Endometrial microvascular endothelial cells (primary cell): Measurements from ENCODE around the gene MACROD2. TPM values are rescaled to one million over a fixed set of nuclear protein-coding genes. Genes with fewer than 3 reads are reported as not detected.

Experiments
- in situ Hi-C: cut with HindIII; loops from 2 replicates; pipeline ENCODE4 v1.10.0; 2017; ENCODE audit warnings: low sequenced_read_pairs, low pct_unique_long_range_greater_than_20kb; ENCODE audit errors: inconsistent ontology term
- total RNA-seq: library from RNA; depleted of rRNA; stranded (reverse); fragments of >200 nt; gene quantifications from one replicate; pipeline ENCODE4 v1.2.3, GENCODE V29; 2015; ENCODE audit errors: inconsistent ontology term

The MACROD2 gene
- total RNA-seq, 1 donor from 2014 or later = not detected

DNA sequence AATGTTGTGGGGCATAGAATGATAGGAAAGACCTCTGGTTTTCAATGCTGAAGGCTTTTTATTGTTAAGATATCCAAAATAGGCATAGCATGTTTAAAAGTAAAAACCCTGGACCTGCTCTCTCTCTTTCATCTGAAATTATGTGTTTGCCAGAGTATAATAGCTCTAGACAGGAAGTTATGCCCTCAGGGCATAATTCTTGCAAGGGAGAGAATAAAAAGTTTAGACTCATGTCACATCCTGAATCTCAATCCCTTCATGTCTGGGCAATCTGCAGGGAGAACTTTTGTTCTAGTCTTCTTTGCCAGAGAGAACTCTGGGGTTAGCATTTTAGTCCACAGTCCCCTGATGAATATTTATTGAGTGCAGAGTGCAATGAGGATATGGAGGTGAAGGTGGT is 639.3 kb downstream of the MACROD2 start:
- in situ Hi-C loops = no loop called here

DNA sequence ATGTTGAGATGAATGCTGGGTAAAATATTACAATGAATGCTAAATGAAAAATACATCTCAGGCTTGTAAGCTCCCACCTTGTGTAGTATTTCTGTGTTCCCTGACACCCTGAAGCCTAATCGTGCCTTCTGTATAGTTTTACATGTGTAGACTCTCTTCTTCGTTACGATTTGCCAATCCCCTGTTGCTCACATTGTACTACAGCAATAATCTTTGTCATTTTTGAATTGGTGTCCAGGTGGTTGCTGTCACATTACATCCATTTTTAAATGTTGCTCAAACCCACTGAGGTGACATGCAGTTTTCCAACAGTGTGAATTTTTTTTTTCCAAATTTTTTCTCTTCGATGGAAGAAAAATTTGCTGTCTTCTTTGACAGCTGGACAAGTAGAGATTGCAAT is 642.1 kb downstream of the MACROD2 start:
- in situ Hi-C loops = no loop called here

DNA sequence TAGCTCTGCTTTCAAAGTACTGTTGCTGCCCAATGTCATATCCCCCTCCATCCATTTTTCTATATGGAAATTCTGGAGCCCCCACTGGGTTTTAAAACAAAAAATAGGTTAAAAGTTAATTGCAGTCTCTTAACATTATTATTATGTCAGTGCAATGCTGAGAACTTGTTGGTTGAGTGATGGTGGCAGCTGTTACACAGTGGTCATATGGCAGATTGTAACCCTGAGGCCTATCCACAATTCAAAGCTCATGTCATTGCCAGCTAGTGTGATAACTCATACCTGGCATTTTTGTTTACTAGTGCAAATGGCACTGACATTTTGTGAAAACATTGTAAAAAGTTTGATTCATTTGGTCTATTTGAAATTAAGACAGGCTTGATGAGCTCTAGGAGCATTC is 647.8 kb downstream of the MACROD2 start:
- in situ Hi-C loops = no loop called here

DNA sequence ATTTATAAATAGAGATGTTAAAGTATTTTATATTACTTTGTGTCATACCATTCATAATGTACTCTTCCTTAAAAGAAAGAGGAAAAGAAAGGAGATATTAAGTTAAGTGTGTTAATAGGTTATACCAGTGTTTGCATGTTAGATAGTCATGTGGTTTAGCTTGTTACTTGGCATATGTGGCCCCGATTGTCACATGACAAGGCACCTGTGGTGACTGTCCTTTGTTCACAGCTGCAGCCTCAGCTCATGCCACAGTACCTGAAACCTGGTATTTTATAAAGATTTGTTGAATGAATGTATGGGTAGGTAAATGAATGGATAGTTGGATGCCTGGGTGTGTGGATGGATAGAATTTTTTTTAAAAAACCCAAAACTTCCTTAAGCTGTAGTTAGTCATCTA is 648.2 kb downstream of the MACROD2 start:
- in situ Hi-C loops = no loop called here

DNA sequence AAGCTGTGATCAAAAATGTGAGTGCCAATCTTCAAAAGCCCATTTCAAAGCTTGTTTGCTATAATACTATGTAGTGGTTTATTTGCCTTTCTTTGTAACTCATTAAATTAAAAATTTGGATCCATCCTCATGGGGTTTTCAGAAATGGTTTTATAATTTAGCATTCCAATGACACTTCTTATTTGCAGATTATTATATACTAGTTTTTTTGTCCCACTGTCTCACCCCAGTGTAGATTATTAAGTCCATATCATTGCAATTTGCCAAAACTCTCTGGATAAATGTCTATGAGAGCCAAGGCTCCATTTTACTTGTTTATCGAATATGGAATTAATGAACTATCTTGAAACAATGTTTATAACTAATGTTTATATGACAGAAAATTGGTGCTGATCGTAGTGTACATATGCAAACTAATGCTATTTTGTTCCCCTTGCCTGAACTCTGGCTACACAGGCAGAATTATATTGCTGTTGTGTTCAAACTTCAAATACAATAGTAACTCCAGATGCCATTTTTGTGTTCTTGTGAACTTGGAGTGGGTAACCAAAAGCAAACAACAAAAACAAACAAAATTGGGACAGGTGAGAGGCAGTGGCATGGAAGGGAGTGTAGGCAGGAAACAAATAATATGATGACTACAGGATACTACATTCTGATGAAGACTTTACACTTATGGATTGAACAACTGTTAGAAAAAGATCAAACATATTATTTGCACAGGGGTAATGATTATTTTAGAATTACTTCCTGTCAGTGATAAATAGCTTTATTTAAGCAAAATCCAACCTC is 649.2 kb downstream of the MACROD2 start:
- in situ Hi-C loops = no loop called here

DNA sequence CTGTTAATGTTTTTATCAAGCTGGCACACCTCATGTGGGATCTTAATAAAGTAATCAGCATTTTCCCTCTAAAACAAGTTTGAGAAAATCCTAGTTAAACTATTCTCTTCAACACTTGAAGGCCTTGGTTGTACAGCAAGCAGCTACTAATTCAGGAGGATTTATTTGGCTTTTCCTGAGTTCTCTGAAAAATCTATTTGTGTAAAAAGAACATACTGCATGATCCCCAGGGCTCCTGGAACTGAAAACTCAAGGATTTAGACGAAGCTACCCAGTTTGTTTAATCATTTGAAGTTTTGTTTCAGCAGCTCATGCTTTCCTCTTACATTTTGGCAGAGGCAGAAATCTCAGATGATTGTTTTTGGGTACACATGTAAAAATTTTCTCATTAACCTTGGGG is 651.7 kb downstream of the MACROD2 start:
- in situ Hi-C loops = no loop called here

DNA sequence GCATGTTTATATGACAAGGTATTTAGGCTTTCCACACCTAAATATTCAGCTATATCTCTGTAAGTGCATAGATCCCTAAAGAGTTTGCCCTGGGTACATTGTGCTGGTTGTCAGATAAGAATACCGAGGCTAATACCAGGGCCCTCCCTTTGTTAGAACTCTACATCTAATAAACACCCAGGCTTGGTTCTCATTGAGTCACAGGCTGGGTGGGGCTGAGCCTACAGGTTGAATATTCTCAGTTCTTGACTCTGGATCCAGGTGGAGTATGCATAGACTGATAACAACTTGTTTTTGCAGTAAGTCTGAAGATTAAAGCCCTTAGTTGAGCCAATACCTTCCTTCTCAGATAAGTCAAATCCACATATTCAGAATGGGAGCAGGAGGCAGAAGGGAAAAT is 654.3 kb downstream of the MACROD2 start:
- in situ Hi-C loops = no loop called here

DNA sequence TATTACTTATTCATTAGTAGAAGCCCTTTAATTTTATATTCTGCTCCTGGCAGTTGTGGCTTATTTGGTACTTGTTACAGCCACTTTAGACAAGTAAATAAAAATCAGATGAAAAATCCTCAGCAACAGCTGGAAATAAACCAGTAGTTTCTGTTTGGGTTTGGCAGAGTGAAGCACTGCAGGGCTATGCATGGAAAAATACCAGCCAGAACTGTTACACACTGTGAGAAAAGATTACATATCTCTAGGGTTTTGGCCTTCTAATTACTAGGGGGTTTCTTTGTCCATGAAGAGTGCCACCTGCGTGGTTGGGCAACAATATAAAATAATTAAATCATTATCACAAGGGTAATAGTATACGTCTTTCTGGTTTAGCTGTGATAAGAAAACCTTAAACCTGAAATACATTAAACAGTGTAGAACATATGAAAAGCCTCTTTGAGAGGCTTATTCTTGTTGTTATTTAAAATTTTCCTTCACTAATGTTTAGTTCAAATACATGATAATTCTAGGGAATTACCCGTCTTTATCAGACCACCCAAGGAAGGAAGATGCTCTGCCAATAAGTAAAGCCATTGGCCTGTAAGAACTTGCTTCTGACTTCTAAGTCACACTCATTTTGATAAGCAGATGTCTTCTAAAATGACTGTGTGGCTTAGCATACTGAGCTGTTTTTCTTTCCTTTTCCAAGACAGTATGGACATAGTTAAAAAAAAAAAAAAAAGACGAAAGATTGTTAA is 662.1 kb downstream of the MACROD2 start:
- in situ Hi-C loops = no loop called here

DNA sequence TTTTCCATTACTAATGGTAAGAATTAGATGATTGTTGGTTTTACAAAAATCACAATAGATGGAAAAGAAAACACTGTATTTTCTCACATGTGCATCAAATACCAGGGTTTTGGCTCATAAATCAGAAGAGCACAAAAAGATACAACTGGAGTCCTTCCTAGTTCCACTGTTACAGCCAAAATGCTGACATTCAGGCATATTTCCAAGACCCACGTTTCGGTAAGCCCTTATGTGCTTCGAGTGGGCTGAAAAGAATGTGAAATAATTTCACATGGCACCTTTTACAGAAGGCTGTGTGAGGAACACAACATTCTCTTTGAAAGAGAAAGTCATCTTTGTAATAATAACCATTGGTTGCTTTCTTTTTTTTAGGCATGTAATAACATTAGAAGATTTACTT is 668.8 kb downstream of the MACROD2 start:
- in situ Hi-C loops = no loop called here

DNA sequence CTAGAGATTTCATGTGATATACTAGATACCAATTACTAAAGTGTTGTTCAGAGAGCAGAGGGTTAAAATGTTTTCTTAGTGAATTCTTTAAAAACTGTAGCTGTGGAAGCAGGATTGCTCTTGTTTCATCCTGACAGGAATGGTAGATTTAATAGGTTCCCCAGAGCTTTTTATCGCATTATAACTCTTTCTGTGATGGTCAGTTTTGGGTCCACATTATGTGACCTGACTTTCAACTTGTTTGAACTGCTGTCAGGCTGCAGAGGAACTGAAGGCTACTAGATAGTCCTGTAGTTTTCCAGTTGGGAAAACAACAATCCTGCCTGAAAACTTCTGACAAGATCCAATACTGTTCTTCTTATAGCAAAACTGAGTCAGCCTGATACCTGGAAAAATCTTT is 671.4 kb downstream of the MACROD2 start:
- in situ Hi-C loops = no loop called here

DNA sequence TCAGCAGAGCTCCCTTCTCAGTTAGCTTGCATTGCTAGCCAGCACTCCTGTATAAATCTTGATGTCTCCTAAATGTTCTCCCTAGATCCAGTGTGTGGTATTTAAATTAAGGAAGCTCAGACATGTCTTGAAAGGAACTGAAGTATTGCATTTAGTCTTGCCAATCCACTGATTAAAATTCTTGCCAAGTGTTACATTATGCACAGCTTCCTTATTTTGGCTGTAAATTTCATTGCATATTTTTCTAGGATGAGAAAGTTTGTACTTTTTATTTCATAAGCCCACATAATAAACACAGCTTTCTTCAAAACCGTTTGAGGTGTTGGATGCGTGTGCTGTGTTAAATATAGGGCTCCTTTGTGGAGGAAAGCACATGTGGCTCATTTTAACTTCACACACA is 671.9 kb downstream of the MACROD2 start:
- in situ Hi-C loops = no loop called here

DNA sequence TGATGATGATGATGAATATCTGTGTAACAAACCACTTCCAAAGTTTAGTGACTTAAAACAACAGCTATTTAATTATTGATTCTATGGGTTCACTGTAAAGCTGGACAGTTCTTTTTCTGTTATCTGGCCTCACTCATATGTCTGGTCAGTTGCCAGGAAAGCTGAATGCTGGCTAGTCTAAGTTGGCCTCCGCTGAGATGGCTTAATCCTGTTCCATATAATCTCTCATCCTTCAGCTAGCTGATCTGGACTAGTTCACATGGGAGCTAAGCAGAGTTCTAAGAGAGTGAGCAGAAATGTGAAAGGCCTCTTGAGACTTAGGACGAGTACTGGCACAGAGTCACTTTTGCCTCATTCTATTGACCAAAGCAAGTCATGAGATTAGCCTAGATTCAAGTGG is 676.8 kb downstream of the MACROD2 start:
- in situ Hi-C loops = no loop called here

DNA sequence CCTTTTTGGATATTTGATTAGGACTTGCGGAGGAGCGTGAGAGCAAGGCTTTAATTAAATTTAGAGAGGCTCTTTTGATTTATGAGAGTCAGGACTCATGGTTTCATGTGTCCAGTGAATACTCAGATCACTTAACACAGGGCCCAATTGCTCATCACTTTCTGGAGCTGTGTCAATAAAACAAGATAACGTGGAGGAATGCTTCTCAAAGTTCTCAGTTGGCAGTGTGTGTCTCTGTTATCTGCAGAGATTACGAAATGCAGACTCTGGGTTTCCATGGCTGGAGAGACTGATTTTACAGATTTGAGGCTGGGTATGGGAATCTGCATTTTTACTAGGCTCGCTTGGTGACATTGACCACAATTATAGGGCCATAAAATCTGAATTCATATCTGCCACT is 677.8 kb downstream of the MACROD2 start:
- in situ Hi-C loops = no loop called here

DNA sequence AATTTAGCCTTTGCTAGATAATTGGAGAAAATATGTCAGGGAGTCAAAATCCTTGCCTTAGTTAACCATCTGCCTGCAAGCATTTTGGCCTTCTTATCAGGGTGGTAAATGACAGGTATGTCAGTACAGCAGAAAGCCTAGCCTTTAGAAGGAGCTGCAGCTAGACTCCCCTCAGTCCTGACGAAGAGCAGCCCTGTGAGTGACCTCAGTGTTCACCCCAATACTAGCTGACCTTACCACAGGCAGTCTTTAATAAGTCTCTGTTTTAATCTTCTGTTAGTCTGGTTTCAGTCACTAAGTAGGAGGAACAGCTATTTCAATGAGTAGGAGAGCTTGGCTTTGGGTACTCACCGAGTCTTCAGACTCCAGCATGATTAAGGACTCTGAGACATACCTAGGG is 682.1 kb downstream of the MACROD2 start:
- in situ Hi-C loops = no loop called here

DNA sequence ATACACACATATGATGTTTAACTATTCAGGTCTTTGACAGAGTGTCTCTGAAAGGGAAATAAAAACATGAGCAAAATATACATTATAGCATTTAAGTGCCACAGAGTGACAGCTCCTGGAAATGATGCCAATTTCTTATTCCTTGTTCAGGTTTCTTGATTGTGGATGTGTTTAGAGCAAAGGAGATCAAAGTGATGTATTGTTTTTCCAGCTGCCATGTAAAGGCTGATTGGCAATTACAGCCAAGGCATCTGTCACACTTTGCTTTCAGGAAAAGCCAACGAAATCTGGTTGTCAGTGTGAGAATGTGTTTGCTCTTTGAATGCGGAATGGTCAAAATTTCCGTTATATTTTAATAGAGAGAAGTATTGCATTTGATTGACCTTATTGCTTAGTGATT is 689.9 kb downstream of the MACROD2 start:
- in situ Hi-C loops = no loop called here

DNA sequence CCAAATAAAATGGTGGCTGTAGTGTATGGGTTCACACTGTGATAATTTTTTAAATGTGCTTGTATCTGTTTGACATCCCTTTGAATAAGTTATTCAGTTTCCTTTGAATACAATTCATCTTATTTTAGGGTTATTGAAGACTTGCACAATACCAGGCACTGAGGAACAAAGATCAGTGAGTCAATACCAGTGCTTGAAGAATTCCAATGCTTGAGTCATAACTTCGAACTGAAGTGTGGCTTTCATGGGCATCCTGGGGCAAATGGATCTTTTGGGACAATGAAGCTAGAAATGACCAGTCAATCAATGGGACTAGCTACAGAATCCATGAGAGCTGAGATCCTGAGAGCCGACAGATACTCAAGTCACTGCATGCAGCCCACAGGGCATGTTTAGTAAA is 692.0 kb downstream of the MACROD2 start:
- in situ Hi-C loops = no loop called here

DNA sequence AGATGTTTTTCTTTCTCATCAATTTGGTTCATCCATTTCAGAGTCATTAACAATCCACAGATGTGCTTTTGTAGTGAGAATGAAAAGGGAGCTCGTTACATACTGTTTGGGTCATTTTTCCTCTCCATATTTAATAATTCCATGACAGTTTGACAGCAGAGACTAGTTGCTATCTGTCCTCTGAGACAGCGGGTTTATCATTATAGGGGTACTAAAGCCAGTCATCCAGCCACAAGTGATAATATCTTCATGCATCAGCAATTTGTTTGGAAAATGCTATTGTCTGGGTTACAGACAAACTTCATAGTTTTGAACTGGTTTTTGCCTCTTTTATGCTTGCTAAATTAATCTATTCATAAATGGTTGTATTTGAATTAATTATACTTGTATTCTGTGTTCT is 692.7 kb downstream of the MACROD2 start:
- in situ Hi-C loops = no loop called here

DNA sequence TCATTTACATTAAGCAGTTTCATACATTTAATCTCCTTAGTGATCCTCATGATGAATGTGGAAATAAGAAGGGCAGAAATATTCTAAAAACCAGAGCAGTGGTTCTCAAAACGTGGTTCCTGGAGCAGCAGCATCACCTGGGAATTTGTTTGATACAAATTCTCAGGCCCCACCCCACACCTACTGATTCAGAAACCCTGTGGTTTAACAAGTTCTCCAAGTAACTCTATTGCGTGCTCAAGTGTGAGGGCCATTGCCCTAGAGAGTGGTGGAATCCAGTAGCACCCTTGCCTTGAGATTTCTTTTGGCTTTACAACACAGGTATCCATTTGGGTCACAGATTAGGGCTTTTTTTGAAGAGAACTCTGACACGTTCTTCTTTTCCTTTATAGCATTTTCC is 696.7 kb downstream of the MACROD2 start:
- in situ Hi-C loops = no loop called here

DNA sequence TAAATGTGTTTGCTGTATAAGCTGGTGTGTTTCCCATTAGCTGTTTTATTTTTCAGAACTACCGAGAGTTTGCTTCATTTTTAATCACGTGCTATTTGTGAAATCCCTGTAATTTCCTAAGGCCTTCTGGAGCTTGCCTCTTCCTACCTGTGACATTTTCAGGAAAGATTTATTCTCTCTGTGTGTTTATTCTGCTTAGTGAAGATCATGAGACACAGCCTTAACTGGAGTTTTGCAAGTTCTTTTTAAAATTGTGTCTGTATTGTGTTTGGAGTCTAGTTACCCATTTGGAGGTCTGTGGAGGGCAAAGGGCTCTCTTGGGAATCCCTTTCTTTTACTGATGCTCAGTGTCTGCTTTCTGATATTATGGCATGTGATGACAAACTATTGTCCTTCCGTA is 701.2 kb downstream of the MACROD2 start:
- in situ Hi-C loops = no loop called here

DNA sequence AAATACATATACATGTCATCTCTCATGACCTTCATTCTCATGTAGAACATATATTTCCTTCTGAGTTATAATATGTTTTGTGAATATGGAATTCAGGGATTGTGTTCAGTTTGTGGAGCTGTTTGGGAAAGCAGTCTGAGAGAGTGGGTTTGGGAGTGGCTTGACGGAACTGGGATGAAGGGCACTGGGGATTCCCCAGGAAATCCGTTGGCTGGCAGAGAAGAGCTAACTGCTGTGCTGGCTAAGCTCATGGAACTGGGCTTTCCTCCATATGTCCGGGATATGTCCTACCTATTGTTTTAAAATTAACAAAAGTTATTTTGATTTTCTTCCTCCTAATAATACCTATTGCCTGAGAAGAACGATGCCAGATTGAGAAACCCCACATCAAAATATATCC is 701.6 kb downstream of the MACROD2 start:
- in situ Hi-C loops = no loop called here

DNA sequence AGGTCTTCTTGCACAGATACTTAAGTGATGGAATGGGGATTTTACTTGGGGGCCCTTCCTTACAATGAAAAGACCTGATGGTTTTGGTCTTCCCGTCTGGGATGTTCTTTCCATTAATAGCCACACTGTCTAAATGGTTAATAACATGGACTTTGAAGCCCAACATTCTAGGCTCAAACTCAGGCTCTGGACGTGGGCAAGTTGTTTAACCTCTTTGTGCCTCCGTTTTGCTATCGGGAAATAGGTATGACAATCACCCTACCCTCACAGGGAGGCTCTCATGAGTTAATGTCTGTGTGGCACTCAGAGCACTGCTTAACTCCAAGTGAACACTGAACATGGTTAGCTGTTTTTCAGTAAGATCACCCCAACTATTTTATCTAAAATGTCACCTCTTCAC is 702.8 kb downstream of the MACROD2 start:
- in situ Hi-C loops = no loop called here
